Fibroblast of upper back skin (primary cell): ENCODE results near the gene ROCK2.
"Not testable (repeated sequence)": the region's sequence is repeated elsewhere in the genome, so short reads cannot be mapped to it uniquely, and the experiment has no call there.

Experiments used
- DNase-seq: peaks from one replicate; pipeline ENCODE4 v3.0.0-alpha.2; 2013

Gene ROCK2

GRCh38 chr2:11263177-11263576 lies 81.3 kb downstream of the ROCK2 start:
- no peak for DNase-seq

- not testable (repeated sequence) for DNase-seq
Observed at GRCh38 chr2:11262438-11262837, 82.0 kb downstream of the ROCK2 start.

GRCh38 chr2:11261564-11261963 lies 82.9 kb downstream of the ROCK2 start:
- DNase-seq, result not testable (repeated sequence)

- DNase-seq, result no peak
Observed at GRCh38 chr2:11260979-11261378, 83.5 kb downstream of the ROCK2 start.

- no peak for DNase-seq
Observed at GRCh38 chr2:11257964-11258363, 86.5 kb downstream of the ROCK2 start.

- DNase-seq, result no peak
Observed at GRCh38 chr2:11257078-11257477, 87.4 kb downstream of the ROCK2 start.

GRCh38 chr2:11256166-11256565 lies 88.3 kb downstream of the ROCK2 start:
- no peak for DNase-seq

- no peak for DNase-seq
Observed at GRCh38 chr2:11254100-11254536, 90.3 kb downstream of the ROCK2 start.

- not testable (repeated sequence) for DNase-seq
Observed at GRCh38 chr2:11252458-11252857, 92.0 kb downstream of the ROCK2 start.

- DNase-seq, result peak; percentile 27
Observed at GRCh38 chr2:11250400-11251196, 93.8 kb downstream of the ROCK2 start.

GRCh38 chr2:11245322-11245721 lies 99.1 kb downstream of the ROCK2 start:
- DNase-seq, result peak; percentile 9

GRCh38 chr2:11244091-11244826 lies 100.2 kb downstream of the ROCK2 start:
- no peak for DNase-seq

GRCh38 chr2:11243512-11243911 lies 100.9 kb downstream of the ROCK2 start:
- DNase-seq, result no peak

GRCh38 chr2:11242542-11243174 lies 101.8 kb downstream of the ROCK2 start:
- no peak for DNase-seq

- no peak for DNase-seq
Observed at GRCh38 chr2:11241412-11242203, 102.8 kb downstream of the ROCK2 start.

- no peak for DNase-seq
Observed at GRCh38 chr2:11239666-11240462, 104.6 kb downstream of the ROCK2 start.

- no peak for DNase-seq
Observed at GRCh38 chr2:11239147-11239546, 105.3 kb downstream of the ROCK2 start.

- DNase-seq, result no peak
Observed at GRCh38 chr2:11237122-11237521, 107.3 kb downstream of the ROCK2 start.

- DNase-seq, result peak; percentile 12
Observed at GRCh38 chr2:11236335-11236734, 108.1 kb downstream of the ROCK2 start.

GRCh38 chr2:11235583-11235982 lies 108.9 kb downstream of the ROCK2 start:
- no peak for DNase-seq

GRCh38 chr2:11234309-11234708 lies 110.1 kb downstream of the ROCK2 start:
- peak; percentile 16 for DNase-seq

- DNase-seq, result not testable (repeated sequence)
Observed at GRCh38 chr2:11231193-11231592, 113.2 kb downstream of the ROCK2 start.
